ENCODE measurements around the gene LMAN1L. TPM values are rescaled to one million over a fixed set of nuclear protein-coding genes. Genes with fewer than 3 reads are reported as not detected.

The LMAN1L gene
- total and polyA plus RNA-seq, 2 experiments from 2014 or later, result not detected

- WGBS (ENCODE audit: low lambda C conversion rate, missing lambda C conversion rate), result 95% methylated on average over 15 of the region's 15 CpGs
These were observed 25.0 kb downstream of the LMAN1L start for GRCh38 chr15:74837482-74838136.

GRCh38 chr15:74838137-74838516, 25.5 kb downstream of the LMAN1L start:
- H3K4me1 ChIP-seq (ENCODE audit: insufficient read depth), result peaks cover 9% of the 10 kb centered on the region
- H3K27me3 ChIP-seq, result no peaks in the 10 kb centered on the region
- H3K36me3 ChIP-seq (replicated peaks; ENCODE audit: insufficient read depth, low read depth), result no peaks in the 10 kb centered on the region
- no peaks in the 10 kb centered on the region for H3K9me2 ChIP-seq (replicated peaks; ENCODE audit: insufficient read depth)
- no peak overlapping the region for H3K4me2 ChIP-seq
- 99% methylated on average over 10 of the region's 10 CpGs for WGBS (ENCODE audit: low lambda C conversion rate, missing lambda C conversion rate)
- H3K4me3 ChIP-seq, result no peak overlapping the region
- TF ChIP-seq EZH2phosphoT487 (IDR thresholded peaks at IDR 0.05; ENCODE audit: low read depth, severe bottlenecking, unreplicated experiment) (no peak), EZH2 (IDR thresholded peaks at IDR 0.05; ENCODE audit: borderline replicate concordance) (no peak)
- TF ChIP-seq, protein P1, sequence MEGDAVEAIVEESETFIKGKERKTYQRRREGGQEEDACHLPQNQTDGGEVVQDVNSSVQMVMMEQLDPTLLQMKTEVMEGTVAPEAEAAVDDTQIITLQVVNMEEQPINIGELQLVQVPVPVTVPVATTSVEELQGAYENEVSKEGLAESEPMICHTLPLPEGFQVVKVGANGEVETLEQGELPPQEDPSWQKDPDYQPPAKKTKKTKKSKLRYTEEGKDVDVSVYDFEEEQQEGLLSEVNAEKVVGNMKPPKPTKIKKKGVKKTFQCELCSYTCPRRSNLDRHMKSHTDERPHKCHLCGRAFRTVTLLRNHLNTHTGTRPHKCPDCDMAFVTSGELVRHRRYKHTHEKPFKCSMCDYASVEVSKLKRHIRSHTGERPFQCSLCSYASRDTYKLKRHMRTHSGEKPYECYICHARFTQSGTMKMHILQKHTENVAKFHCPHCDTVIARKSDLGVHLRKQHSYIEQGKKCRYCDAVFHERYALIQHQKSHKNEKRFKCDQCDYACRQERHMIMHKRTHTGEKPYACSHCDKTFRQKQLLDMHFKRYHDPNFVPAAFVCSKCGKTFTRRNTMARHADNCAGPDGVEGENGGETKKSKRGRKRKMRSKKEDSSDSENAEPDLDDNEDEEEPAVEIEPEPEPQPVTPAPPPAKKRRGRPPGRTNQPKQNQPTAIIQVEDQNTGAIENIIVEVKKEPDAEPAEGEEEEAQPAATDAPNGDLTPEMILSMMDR (IDR thresholded peaks at IDR 0.05; ENCODE audit: poor library complexity), result no peak
- peaks cover 6% of the 10 kb centered on the region for H4K20me1 ChIP-seq (ENCODE audit: insufficient read depth, poor library complexity, severe bottlenecking)
- no peaks in the 10 kb centered on the region for H3K9me3 ChIP-seq (ENCODE audit: low read depth)
- no peak overlapping the region for H2AFZ ChIP-seq
- no peak overlapping the region for H3K27ac ChIP-seq
- no peak for DNase-seq (ENCODE audit: low spot score)
- no peaks in the 10 kb centered on the region for H3K79me2 ChIP-seq

More at GRCh38 chr15:74837482-74838136, 25.0 kb downstream of the LMAN1L start:
- H3K27me3 ChIP-seq, result no peaks in the 10 kb centered on the region
- H3K4me1 ChIP-seq (ENCODE audit: insufficient read depth), result peaks cover 9% of the 10 kb centered on the region
- H3K4me3 ChIP-seq, result no peak overlapping the region
- H3K36me3 ChIP-seq (replicated peaks; ENCODE audit: insufficient read depth, low read depth), result no peaks in the 10 kb centered on the region
- no peaks in the 10 kb centered on the region for H3K9me2 ChIP-seq (replicated peaks; ENCODE audit: insufficient read depth)
- H2AFZ ChIP-seq, result no peak overlapping the region
- no peak for DNase-seq (ENCODE audit: low spot score)
- H3K4me2 ChIP-seq, result no peak overlapping the region
- H3K9me3 ChIP-seq (ENCODE audit: low read depth), result no peaks in the 10 kb centered on the region
- peaks cover 6% of the 10 kb centered on the region for H4K20me1 ChIP-seq (ENCODE audit: insufficient read depth, poor library complexity, severe bottlenecking)
- no peak overlapping the region for H3K27ac ChIP-seq
- no peaks in the 10 kb centered on the region for H3K79me2 ChIP-seq
- TF ChIP-seq, protein P1 (IDR thresholded peaks at IDR 0.05; ENCODE audit: poor library complexity), result no peak
- TF ChIP-seq EZH2 (IDR thresholded peaks at IDR 0.05; ENCODE audit: borderline replicate concordance) (no peak), EZH2phosphoT487 (IDR thresholded peaks at IDR 0.05; ENCODE audit: low read depth, severe bottlenecking, unreplicated experiment) (no peak)

GRCh38 chr15:74838746-74839525, 26.3 kb downstream of the LMAN1L start:
- 93% methylated on average over 11 of the region's 11 CpGs for WGBS (ENCODE audit: low lambda C conversion rate, missing lambda C conversion rate)
- H3K36me3 ChIP-seq (replicated peaks; ENCODE audit: insufficient read depth, low read depth), result no peaks in the 10 kb centered on the region

More at GRCh38 chr15:74838746-74839525, 26.3 kb downstream of the LMAN1L start:
- Histone ChIP-seq H3K4me1 (ENCODE audit: insufficient read depth) (peaks cover 17% of the 10 kb centered on the region), H3K9me2 (replicated peaks; ENCODE audit: insufficient read depth) (no peaks in the 10 kb centered on the region), H3K4me3 (no peak overlapping the region), H4K20me1 (ENCODE audit: insufficient read depth, poor library complexity, severe bottlenecking) (peaks cover 6% of the 10 kb centered on the region), H3K27ac (no peak overlapping the region), H3K9me3 (ENCODE audit: low read depth) (no peaks in the 10 kb centered on the region), H3K4me2 (no peak overlapping the region), H3K27me3 (no peaks in the 10 kb centered on the region), H3K79me2 (no peaks in the 10 kb centered on the region), H2AFZ (no peak overlapping the region)
- no peak for TF ChIP-seq EZH2 (IDR thresholded peaks at IDR 0.05; ENCODE audit: borderline replicate concordance)
- TF ChIP-seq, protein P1 (IDR thresholded peaks at IDR 0.05; ENCODE audit: poor library complexity), result no peak
- TF ChIP-seq EZH2phosphoT487 (IDR thresholded peaks at IDR 0.05; ENCODE audit: low read depth, severe bottlenecking, unreplicated experiment), result no peak
- DNase-seq (ENCODE audit: low spot score), result no peak
